GM12874 (cell line): ENCODE results near the gene RHBDD2.

Source experiments
- CTCF ChIP-seq: IDR thresholded peaks from 2 replicates; pipeline ENCODE4 v1.5.1; 2011; ENCODE audit warnings: low read depth, mild to moderate bottlenecking, control low read depth, low read length, moderate library complexity; ENCODE audit not compliant: insufficient read depth

RHBDD2 gene

GRCh38 chr7:75875113-75876080 is 3.4 kb upstream of the RHBDD2 start:
- no peak for TF ChIP-seq CTCF

- no peak for TF ChIP-seq CTCF
Observed at GRCh38 chr7:75876126-75876881, 2.5 kb upstream of the RHBDD2 start.

- no peak for TF ChIP-seq CTCF
Observed at GRCh38 chr7:75878312-75878768, 494 bp upstream of the RHBDD2 start.

- no peak for TF ChIP-seq CTCF
Observed at GRCh38 chr7:75879771-75880184, 944 bp downstream of the RHBDD2 start.

- TF ChIP-seq CTCF = no peak
Observed at GRCh38 chr7:75880242-75880641, 1.4 kb downstream of the RHBDD2 start.

GRCh38 chr7:75881436-75882095 is 2.7 kb downstream of the RHBDD2 start:
- TF ChIP-seq CTCF = no peak

- no peak for TF ChIP-seq CTCF
Observed at GRCh38 chr7:75884476-75884875, 5.6 kb downstream of the RHBDD2 start.
